SK-N-MC (cell line): Measurements from ENCODE around the gene LTBP1.

Source experiments
- DNase-seq: peaks from one replicate; pipeline ENCODE4 v3.0.0-alpha.2; 2011; ENCODE audit warnings: low read depth, low spot score
- H3K27ac ChIP-seq: fragments of 200-600 bp; sonication (generic); 2 replicates; pipeline ENCODE4 v1.5.1; 2016; ENCODE audit warnings: mixed run types
- H3K36me3 ChIP-seq: fragments of 200-600 bp; sonication (generic); 2 replicates; pipeline ENCODE4 v1.6.1; 2017; ENCODE audit warnings: antibody characterized with exemption, low read length, mixed read lengths; ENCODE audit not compliant: insufficient read depth
- H3K4me3 ChIP-seq: fragments of 200-600 bp; sonication (generic); 2 replicates; pipeline ENCODE4 v1.5.1; 2016
- H3K9ac ChIP-seq: fragments of 200-600 bp; sonication (generic); 2 replicates; pipeline ENCODE4 v1.8.0; 2017; ENCODE audit warnings: mixed run types, mixed read lengths; ENCODE audit not compliant: insufficient read length
- H3K9me3 ChIP-seq: fragments of 200-600 bp; sonication (generic); 2 replicates; pipeline ENCODE4 v1.6.1; 2017; ENCODE audit warnings: low read depth, mild to moderate bottlenecking, antibody characterized with exemption, low read length, moderate library complexity, mixed read lengths
- EZH2 ChIP-seq: fragments of 200-600 bp; sonication (generic); IDR thresholded peaks from one replicate; pipeline ENCODE4 v1.6.1; 2017; ENCODE audit warnings: antibody characterized with exemption
- FOXP2 ChIP-seq: optimal IDR thresholded peaks from 2 replicates; pipeline ENCODE3; 2011; ENCODE audit warnings: mild to moderate bottlenecking, moderate library complexity; ENCODE audit not compliant: insufficient read depth; ENCODE audit errors: extremely low read length, control extremely low read depth
- POLR2AphosphoS5 ChIP-seq: IDR thresholded peaks from 2 replicates; pipeline ENCODE4 v1.6.1; 2012; ENCODE audit warnings: mild to moderate bottlenecking, low read depth, low read length, borderline replicate concordance

The LTBP1 gene

GRCh38 chr2:33371304-33372090, 424.7 kb downstream of the LTBP1 start:
- H3K36me3 ChIP-seq, result no peaks in the 10 kb centered on the region
- no peak for DNase-seq
- TF ChIP-seq POLR2AphosphoS5, result no peak
- H3K9me3 ChIP-seq, result no peaks in the 10 kb centered on the region
- H3K4me3 ChIP-seq, result no peak overlapping the region
- no peak overlapping the region for H3K9ac ChIP-seq
- H3K27ac ChIP-seq, result no peak overlapping the region

DNA sequence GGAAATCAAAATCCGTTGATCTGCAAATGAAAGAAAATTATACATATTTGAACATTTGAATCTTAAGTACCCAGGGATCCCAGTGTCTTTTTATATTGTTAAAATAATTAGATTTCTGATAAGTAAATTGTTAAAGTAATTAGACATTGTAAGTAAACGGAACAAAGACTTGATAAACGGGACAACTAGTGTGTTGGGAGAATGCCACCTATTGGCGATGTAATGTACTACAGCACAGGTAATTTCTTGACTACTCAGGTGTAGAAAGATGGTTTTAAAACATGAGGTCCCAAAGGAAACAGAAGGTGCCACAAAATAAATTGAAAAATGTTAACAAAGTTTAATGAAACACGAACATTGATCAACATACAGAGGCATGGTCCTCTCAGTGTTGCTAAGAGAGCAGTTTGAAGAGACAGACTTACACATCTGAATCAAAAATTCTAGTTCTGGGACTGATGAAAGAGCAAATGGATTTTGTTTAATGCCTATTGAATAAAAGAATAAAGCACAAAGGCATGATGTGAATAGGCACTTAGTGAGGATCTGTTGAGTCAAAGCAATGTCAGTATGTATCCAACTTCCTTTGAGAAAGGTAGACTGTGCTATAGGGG, 426.3 kb downstream of the LTBP1 start:
- Histone ChIP-seq H3K36me3 (no peaks in the 10 kb centered on the region), H3K9ac (no peak overlapping the region), H3K27ac (no peak overlapping the region), H3K4me3 (no peak overlapping the region), H3K9me3 (no peaks in the 10 kb centered on the region)
- TF ChIP-seq FOXP2 (no peak), EZH2 (no peak), POLR2AphosphoS5 (no peak)
- no peak for DNase-seq

DNA sequence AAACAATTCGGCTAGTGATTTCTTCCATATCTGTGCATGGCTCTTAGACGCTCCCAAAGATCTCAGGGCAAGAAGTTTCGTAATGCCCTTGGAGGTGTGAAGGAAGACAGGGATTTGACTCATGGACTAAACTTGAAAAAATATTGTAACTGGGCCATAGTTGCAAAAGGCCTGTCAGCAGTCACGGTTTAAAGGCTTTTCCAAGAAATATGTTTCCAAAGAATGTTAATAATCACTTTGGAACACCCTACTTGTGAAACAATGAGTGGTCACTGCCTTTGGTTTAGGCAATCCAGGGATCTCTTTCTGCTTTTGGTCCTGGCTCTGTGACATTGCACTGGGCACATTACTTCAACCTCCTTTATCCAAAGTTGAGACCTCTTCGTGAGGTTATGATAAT, 427.2 kb downstream of the LTBP1 start:
- H3K4me3 ChIP-seq, result no peak overlapping the region
- no peak overlapping the region for H3K27ac ChIP-seq
- H3K9ac ChIP-seq, result no peak overlapping the region
- H3K9me3 ChIP-seq, result no peaks in the 10 kb centered on the region
- TF ChIP-seq POLR2AphosphoS5, result no peak
- TF ChIP-seq EZH2, result no peak
- TF ChIP-seq FOXP2, result no peak
- no peaks in the 10 kb centered on the region for H3K36me3 ChIP-seq
- no peak for DNase-seq

DNA sequence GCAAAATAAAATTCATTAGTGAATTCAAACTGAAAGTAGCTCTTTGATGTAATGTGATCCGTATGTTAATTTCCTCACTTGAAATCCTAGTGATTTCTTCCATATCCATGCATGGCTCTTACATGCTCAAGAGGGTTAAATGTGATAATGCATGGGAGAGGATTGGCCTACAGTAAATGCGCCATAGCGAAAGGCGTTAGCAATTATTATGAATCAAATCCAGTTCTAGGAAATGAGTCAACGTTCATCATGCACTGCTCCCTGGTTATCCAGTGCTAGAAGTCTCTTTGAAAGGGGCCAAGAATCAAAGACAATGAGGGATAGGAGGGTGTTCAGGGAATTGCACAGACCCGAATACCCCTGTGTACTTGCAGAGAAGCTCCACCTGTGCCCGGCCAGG, 428.3 kb downstream of the LTBP1 start:
- H3K9ac ChIP-seq, result no peak overlapping the region
- H3K27ac ChIP-seq, result no peak overlapping the region
- no peaks in the 10 kb centered on the region for H3K36me3 ChIP-seq
- TF ChIP-seq POLR2AphosphoS5 (no peak), EZH2 (no peak)
- no peak for DNase-seq
- H3K9me3 ChIP-seq, result no peaks in the 10 kb centered on the region
- H3K4me3 ChIP-seq, result no peak overlapping the region

GRCh38 chr2:33377048-33377447, 430.3 kb downstream of the LTBP1 start:
- H3K27ac ChIP-seq, result no peak overlapping the region
- no peaks in the 10 kb centered on the region for H3K36me3 ChIP-seq
- no peak for DNase-seq
- TF ChIP-seq POLR2AphosphoS5 (no peak), EZH2 (no peak), FOXP2 (no peak)
- H3K4me3 ChIP-seq, result no peak overlapping the region
- H3K9ac ChIP-seq, result no peak overlapping the region
- H3K9me3 ChIP-seq, result no peaks in the 10 kb centered on the region

DNA sequence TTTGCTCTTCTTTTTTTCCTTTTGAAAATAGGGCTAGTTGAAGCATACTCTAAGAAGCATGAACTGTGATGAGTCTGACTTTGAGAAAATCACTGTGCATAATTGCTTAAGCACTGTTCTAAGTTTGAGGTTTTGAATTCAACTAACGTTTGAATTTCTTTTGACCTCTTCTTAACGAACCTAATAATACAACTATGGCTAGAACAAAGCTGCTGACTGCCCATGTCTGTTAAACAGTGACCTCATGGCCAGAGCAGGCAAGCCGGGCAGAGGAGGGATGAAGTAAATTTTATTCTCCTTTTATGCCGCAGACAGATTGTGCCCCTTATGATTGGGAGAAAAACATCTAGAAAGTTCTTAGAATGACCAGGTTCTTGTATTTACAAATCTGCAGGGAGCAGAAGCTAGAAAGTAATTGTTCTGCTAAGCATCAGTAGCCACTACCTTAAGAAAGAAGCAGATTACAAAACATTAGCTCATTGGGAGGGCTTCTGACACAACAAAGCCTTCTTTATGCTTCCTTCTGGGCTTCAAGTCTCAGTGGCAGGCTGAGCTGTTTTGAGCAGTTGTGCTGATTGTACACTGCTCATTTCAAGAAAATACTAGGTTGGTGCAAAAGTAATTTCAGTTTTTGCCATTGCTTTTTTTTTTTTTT, 431.9 kb downstream of the LTBP1 start:
- no peak overlapping the region for H3K27ac ChIP-seq
- H3K4me3 ChIP-seq, result no peak overlapping the region
- TF ChIP-seq EZH2, result no peak
- TF ChIP-seq POLR2AphosphoS5, result no peak
- TF ChIP-seq FOXP2, result no peak
- no peak overlapping the region for H3K9ac ChIP-seq
- H3K9me3 ChIP-seq, result no peaks in the 10 kb centered on the region
- no peaks in the 10 kb centered on the region for H3K36me3 ChIP-seq
- DNase-seq, result no peak

DNA sequence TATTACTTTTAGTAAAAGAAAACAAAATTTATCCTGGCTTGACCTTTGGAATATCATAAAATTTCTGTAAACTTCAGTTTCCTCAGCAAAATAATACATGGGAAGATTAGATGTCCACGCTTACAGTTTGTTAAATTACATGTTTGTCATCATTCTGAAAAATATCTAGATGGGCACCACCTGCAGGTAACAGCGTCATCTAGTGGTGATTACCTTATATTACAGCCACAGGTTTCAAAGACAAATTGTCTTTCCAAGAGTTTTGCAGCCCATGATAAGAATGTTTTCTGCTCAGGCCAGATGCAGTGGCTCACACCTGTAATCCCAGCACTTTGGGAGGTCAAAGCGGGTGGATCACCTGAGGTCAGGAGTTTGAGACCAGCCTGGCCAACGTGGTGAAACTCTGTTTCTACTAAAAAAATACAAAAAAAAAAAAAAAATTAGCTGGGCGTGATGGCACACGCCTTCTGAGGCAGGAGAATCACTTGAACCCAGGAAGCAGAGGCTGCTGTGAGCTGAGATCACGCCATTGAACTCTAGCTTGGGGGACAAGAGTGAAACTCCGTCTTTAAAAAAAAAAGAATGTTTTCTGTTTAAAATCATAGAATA, 433.4 kb downstream of the LTBP1 start:
- TF ChIP-seq EZH2, result no peak
- TF ChIP-seq FOXP2, result no peak
- TF ChIP-seq POLR2AphosphoS5, result no peak
- no peak overlapping the region for H3K9ac ChIP-seq
- H3K4me3 ChIP-seq, result no peak overlapping the region
- DNase-seq, result no peak
- no peaks in the 10 kb centered on the region for H3K36me3 ChIP-seq
- H3K27ac ChIP-seq, result no peak overlapping the region
- no peaks in the 10 kb centered on the region for H3K9me3 ChIP-seq

GRCh38 chr2:33380719-33381118, 434.0 kb downstream of the LTBP1 start:
- no peak overlapping the region for H3K27ac ChIP-seq

More at GRCh38 chr2:33380719-33381118, 434.0 kb downstream of the LTBP1 start:
- Histone ChIP-seq H3K9ac (no peak overlapping the region), H3K4me3 (no peak overlapping the region), H3K9me3 (no peaks in the 10 kb centered on the region), H3K36me3 (no peaks in the 10 kb centered on the region)
- TF ChIP-seq POLR2AphosphoS5 (no peak), FOXP2 (no peak), EZH2 (no peak)
- DNase-seq, result no peak
